ENCODE results near the gene AGBL4.

Gene AGBL4

DNA sequence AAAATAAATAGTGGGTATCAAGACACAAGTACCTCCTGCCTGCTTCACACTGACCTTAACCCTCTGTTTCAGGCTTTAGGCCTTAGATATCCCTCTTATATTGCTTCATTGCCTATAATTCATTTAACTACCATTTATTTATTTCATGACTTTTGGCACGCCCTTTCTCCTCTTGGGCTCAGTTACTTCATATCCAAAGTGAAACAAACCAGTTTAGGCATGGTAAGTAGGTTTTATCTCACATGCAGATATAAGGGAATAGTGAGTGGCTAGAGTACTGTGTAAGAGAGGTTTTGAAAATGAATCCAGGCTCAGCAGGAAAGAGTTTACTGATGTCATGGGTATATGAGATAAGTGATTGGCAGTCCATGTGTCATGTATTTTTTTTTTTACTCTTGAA is 1177.3 kb downstream of the AGBL4 start:
- no peak for DNase-seq
- in situ Hi-C loops (cut with HindIII; ENCODE audit: low pct_ligation_motif_present, low pct_unique_long_range_greater_than_20kb, low sequenced_read_pairs) = no loop called here

DNA sequence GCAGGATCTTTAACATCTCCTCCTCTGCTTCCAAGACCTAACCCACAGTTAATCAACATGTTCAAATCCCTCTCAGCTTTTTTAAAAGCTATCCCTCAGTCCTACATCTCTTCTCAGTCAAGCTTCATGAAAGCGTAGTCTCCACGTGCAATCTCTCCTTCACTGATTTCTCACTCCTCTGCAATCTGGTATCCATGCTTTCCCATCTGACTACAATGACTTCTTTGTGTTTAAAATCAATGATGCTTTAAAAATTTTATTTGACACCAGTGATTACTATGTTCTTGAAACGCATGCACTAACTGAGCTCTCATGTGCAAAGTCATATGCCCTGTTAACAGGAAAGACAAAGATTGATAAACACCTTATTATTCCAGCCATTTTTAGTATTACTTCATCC is 1179.6 kb downstream of the AGBL4 start:
- in situ Hi-C loops (cut with HindIII; ENCODE audit: low pct_ligation_motif_present, low pct_unique_long_range_greater_than_20kb, low sequenced_read_pairs) = no loop called here
- DNase-seq = no peak

DNA sequence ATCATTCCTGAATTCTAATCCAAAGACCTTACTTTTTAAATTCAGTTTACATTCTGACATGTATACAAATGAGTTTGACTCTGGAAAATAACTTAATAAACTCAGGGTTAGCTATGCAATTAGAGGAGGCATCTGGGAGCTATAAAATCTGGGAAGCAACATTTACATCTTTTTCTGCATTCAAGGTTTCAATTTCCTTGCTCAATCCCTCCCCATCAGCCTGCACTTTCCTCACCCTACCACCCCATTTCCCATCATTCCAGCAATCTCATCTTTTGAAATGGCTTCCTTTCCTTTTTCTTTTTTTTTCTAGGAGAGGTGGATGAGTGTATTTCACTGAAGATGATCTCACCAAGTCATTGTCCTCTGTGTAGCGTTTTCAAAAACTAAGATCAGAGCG is 1181.8 kb downstream of the AGBL4 start:
- no peak for DNase-seq
- in situ Hi-C loops (cut with HindIII; ENCODE audit: low pct_ligation_motif_present, low pct_unique_long_range_greater_than_20kb, low sequenced_read_pairs) = no loop called here

DNA sequence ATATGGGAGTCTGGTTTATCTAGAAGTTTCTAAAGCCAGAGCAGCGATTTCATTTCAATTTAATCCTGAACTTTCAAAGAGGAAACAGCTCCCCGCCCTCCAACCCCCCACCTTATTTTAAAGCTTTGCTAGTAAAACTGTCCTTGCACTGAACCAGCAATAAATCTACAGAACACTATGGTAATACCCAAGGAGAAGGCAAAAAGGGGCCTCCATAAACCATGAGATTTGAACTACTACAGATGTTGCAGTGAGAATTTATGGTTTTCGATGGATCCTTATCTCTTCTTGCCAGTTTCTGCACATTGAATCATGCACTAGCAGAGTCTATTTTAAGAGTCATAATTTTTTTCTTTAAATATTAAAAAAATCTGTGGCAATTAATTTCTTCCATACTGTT is 1182.3 kb downstream of the AGBL4 start:
- in situ Hi-C loops (cut with HindIII; ENCODE audit: low pct_ligation_motif_present, low pct_unique_long_range_greater_than_20kb, low sequenced_read_pairs) = no loop called here
- no peak for DNase-seq

DNA sequence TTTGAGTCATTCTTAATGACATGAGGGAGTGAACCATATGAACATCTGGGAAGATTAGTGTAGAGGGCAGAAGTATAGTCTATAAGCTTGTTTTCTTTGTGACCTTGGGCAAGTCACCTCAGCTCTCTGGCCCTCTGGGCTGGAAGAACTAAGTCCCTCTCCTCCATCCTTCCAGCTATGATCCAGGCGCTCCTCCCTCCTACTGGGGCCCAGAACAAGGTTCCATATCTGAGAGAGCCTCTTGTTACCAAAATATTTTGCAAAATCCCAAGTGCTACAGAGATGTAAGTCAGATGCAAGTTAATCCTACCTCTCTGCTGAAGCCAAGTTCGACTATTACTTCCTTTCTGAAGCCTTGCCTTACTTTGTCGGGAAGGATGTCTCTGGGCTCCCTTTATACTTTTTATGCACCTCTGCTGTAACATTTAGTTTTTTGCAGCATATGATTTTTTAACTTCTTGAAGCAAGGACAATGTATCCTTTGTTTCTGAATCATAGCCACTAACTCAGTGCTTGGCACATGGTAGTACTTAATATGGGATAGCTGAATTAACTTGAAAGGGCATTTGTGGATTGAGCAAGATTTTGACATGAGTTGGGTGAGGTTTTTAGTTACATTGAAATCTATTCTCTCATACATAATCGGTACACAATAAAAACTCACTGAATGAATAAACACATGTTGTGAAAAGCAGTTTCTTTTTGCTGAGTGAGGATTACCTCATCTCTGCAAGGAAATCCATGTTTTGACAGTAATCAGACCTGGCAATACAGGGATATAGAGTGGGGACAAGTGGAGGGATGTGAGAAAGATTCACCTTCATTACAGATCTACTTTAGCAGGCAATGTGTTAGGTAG is 1192.4 kb downstream of the AGBL4 start:
- in situ Hi-C loops (cut with HindIII; ENCODE audit: low pct_ligation_motif_present, low pct_unique_long_range_greater_than_20kb, low sequenced_read_pairs) = no loop called here
- DNase-seq = no peak

- in situ Hi-C loops (cut with HindIII; ENCODE audit: low pct_ligation_motif_present, low pct_unique_long_range_greater_than_20kb, low sequenced_read_pairs) = no loop called here
- no peak for DNase-seq
These were observed 1193.0 kb downstream of the AGBL4 start for GRCh38 chr1:48830715-48831114.

DNA sequence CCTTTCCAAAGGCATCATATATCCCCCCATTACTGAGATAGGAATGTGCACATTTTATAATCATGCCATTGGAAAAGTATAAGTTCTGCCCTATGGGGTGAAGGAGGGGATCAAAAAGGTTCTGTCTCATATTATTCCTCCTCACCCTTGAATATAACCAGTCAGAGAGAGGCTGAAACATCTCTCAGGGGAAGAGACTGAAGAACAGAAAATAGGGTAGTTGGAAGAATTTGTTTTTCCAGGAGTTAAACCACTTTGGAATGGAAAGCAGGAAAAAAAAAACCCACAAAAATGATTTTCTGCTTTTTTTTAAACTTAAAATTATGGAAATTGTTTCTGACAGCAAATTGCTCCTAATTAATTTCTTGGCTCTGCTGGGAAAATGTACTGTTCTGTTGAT is 1194.3 kb downstream of the AGBL4 start:
- in situ Hi-C loops (cut with HindIII; ENCODE audit: low pct_ligation_motif_present, low pct_unique_long_range_greater_than_20kb, low sequenced_read_pairs) = no loop called here

GRCh38 chr1:48823168-48823567 is 1200.6 kb downstream of the AGBL4 start:
- DNase-seq = peak; percentile 83
- in situ Hi-C loops (cut with HindIII; ENCODE audit: low pct_ligation_motif_present, low pct_unique_long_range_greater_than_20kb, low sequenced_read_pairs) = no loop called here

More for the DNA sequence above, 1194.3 kb downstream of the AGBL4 start:
- DNase-seq = no peak

DNA sequence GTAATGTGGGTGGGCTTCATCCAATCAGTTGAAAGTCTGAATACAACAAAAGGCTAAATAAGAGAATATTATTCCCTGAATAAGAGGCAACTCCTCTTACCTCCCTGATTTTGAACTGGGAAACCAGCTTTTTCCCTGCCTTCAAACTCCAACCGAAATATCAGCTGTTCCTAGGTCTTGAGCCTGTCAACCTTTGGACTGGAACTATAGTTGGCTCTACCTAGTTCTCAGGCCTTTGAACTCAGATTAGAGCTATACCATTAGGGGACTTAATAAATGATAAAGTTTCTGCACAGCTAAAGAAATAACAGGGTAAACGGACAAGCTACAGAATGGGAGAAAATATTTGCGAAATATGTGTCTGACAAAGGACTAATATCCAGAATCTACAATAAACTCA is 1203.3 kb downstream of the AGBL4 start:
- DNase-seq = no peak
- in situ Hi-C loops (cut with HindIII; ENCODE audit: low pct_ligation_motif_present, low pct_unique_long_range_greater_than_20kb, low sequenced_read_pairs) = no loop called here

DNA sequence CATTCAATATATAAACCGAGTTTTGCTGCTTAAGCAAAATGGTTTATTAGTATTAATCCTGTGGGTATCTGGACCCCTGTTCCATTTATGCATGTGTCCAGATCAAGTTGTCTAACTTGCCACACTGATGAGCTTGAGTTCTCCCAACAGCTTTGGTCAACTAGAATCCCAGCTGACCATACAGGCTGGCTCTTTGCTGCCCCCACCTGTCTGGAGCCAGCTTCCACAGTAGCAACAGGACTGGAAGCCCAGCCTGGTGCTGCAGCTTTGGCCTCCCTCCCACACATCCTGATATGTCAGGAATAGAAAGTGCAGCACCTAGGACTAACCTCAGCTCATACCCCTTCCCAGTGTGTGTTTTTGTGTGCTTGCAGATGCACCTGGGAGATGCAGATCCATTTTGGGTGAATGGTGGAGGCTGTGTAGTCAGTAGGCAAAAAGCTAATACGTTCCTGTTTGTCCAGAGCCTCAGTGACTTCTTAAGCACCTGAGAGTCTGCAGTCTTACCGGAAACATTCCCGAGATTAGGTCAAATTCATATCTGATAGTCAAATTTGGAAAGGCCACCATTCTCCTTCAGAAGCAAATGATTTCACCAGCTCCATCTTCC is 1206.1 kb downstream of the AGBL4 start:
- peak; percentile 50 for DNase-seq
- in situ Hi-C loops (cut with HindIII; ENCODE audit: low pct_ligation_motif_present, low pct_unique_long_range_greater_than_20kb, low sequenced_read_pairs) = no loop called here

- in situ Hi-C loops (cut with HindIII; ENCODE audit: low pct_ligation_motif_present, low pct_unique_long_range_greater_than_20kb, low sequenced_read_pairs) = no loop called here
- no peak for DNase-seq
These were observed 1213.0 kb downstream of the AGBL4 start for GRCh38 chr1:48810740-48811139.

DNA sequence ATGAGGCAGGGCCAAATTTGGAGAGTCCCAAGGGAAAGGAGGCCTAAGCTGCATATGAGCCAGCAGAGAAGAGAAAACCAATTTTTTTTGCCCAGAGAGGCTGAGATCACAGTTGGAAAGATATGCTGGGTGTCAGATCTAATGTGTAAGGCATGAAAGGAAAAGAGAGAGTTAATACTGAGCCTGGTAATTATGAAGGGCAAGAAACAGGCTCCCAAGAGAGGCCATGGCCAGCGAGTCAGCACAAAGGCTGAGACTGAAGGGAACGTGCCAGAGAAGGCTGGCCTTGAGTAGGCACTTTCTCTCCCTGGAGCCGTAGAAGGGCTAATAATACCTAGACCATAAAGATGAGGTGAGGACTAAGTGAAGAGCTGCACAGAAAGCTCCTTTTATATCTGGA is 1215.3 kb downstream of the AGBL4 start:
- DNase-seq = no peak
- in situ Hi-C loops (cut with HindIII; ENCODE audit: low pct_ligation_motif_present, low pct_unique_long_range_greater_than_20kb, low sequenced_read_pairs) = no loop called here

DNA sequence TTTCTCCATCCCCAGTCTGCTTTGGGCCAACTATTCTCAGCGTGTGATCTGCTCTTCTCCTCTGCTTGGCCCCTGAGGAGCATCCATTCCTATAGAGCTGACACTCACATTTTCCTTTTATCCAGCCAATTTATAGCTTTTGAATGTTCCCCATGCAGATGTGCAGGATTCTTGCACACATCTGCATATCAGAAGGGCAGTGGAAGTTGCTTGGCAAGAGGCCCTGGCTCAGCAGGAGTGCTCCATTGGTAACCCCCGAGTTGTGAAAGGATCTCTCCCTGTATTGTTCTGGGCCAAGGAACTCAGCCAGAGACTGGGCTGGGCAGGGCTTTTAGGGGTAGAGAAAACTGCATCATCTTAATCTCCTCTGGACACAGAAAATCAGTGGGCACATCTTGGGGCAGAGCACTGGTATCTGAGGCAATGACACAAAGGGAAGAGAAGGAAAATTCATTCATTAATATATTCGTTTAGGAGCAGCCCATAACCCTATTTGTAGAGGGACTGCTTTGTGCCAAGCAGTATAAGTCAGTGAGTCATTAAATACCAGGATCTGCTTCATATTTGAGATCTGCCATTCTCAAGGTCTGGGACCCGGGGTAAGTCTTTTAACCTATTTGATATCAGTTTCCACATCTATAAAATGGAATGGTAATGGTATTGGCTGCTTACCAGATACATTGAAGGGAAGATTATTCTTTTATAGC is 1216.0 kb downstream of the AGBL4 start:
- in situ Hi-C loops (cut with HindIII; ENCODE audit: low pct_ligation_motif_present, low pct_unique_long_range_greater_than_20kb, low sequenced_read_pairs) = no loop called here
- no peak for DNase-seq

DNA sequence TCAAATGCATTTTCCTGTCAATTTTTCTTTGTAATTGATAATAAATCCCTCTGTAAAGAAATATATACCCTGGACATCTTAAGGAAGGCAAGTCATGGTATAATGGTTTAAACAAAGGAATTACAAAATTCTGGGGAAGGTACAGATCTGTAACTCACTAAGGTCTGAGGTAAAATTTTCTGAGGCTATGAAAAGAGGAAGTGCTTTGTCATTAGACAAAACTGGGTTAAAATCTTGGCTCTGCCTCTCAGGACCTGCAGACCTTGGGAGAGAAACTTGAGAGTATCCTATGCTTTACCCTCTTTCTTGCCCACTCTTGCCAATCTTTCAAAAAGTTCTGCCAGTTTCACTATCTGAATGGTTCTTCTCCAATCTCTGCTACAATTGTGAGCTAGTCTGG is 1220.3 kb downstream of the AGBL4 start:
- in situ Hi-C loops (cut with HindIII; ENCODE audit: low pct_ligation_motif_present, low pct_unique_long_range_greater_than_20kb, low sequenced_read_pairs) = no loop called here
- no peak for DNase-seq

GRCh38 chr1:48794816-48795215 is 1228.9 kb downstream of the AGBL4 start:
- in situ Hi-C loops (cut with HindIII; ENCODE audit: low pct_ligation_motif_present, low pct_unique_long_range_greater_than_20kb, low sequenced_read_pairs) = no loop called here
- DNase-seq = no peak

DNA sequence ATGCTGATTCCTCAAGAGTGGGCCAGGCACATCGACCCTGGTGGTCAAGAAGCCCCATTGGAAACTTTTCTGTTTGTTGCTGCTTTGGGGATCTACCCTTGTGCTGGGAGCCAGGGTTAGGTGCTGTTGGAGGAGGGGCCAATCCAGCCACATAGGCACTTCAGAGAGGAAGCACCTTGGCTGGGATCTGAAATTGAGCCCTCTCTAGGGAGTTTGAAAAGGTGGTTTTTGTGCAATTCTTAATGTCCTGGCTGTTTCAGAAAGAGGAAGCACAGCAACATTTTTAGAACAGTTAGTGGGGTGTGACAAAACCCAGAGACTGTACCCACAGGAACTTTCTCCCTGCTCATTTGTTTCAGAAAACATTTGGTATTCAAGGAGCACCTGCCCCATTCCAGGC is 1229.9 kb downstream of the AGBL4 start:
- in situ Hi-C loops (cut with HindIII; ENCODE audit: low pct_ligation_motif_present, low pct_unique_long_range_greater_than_20kb, low sequenced_read_pairs) = no loop called here
- DNase-seq = no peak

DNA sequence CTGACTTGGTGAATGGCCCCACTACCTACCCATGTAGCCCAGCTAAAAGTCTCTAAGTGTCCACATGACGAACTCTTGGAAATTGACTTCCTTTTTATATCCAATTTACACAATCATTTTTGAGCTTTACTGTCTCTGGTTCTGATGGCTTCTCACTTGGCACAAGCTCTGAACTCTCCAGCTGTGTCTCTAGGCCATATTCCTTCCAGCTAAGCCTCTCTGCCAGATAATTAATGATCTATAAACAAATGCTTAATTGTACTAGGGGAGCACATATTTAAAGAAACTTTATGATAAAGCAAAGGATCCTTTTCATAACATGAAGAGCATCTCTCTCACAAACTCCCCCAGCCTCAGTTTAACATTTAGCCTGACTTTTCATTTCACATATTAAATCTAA is 1230.8 kb downstream of the AGBL4 start:
- DNase-seq = no peak
- in situ Hi-C loops (cut with HindIII; ENCODE audit: low pct_ligation_motif_present, low pct_unique_long_range_greater_than_20kb, low sequenced_read_pairs) = no loop called here

GRCh38 chr1:48790397-48790796 is 1233.4 kb downstream of the AGBL4 start:
- no peak for DNase-seq

DNA sequence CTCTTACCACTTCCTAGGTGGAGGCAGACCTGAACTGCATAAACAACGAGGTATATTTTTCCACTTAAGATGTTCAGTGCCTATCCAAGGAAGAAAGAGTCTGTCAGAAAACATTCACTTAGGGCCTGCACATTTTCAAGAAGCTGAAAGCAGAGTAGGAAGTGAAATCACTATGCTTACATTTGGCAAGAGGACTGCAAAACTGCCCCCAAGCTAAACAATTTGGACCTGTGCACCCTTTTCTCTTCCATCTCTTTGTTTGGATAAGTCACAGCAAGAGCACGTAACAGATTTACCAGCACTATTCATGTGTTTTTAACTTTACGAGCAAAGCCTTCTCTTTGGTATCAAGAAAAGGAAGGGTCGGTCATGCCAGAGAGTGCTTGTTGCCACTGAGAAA is 1233.9 kb downstream of the AGBL4 start:
- in situ Hi-C loops (cut with HindIII; ENCODE audit: low pct_ligation_motif_present, low pct_unique_long_range_greater_than_20kb, low sequenced_read_pairs) = no loop called here
- DNase-seq = no peak

More at GRCh38 chr1:48790397-48790796, 1233.4 kb downstream of the AGBL4 start:
- in situ Hi-C loops (cut with HindIII; ENCODE audit: low pct_ligation_motif_present, low pct_unique_long_range_greater_than_20kb, low sequenced_read_pairs) = no loop called here

GRCh38 chr1:48785869-48786268 is 1237.9 kb downstream of the AGBL4 start:
- no peak for DNase-seq
- in situ Hi-C loops (cut with HindIII; ENCODE audit: low pct_ligation_motif_present, low pct_unique_long_range_greater_than_20kb, low sequenced_read_pairs) = no loop called here
